Testis (tissue), 2 donors: ENCODE data around the gene NEURL1B.

ENCODE experiments used
- CTCF ChIP-seq, 3 experiments: fragments of 450-650 bp in 2 of 3; fragments of 200-600 bp in 1 of 3; sonication (generic) in 1 of 3; IDR thresholded peaks; one replicate each; pipeline ENCODE4 v1.5.1; 2016 to 2019; ENCODE audit warnings: antibody characterized with exemption in 3 of 3, mild to moderate bottlenecking in 2 of 3, moderate library complexity in 1 of 3
- POLR2A ChIP-seq: fragments of 450-650 bp; IDR thresholded peaks from one replicate; pipeline ENCODE4 v1.6.1; 2017; ENCODE audit warnings: antibody characterized with exemption, mild to moderate bottlenecking, moderate library complexity

DNA sequence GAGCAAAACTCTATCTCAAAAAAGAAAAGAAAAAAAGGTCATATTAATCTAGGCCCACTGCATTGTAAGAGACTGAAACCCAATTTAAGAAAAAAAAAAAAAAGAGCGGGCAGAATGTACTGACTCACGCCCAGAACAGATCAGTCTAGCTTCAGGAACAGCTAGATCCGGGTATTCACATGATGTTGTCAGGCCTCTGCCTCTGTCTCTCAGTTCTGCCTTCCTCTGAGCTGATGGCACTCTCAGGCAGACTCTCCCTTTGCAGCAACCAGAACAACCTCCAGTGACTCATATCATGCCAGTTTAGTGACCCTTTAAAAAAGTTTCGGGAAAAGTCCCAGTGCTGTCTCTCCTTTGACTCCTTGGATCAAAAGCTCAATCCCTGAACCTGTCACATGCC is 53.0 kb downstream of the NEURL1B start:
- TF ChIP-seq POLR2A (no peak), CTCF (IDR thresholded peaks at IDR 0.05) (no peak)
